NCI-H460 (cell line): Measurements from ENCODE around the gene MTREX. TPM values are rescaled to one million over a fixed set of nuclear protein-coding genes. Genes with fewer than 3 reads are reported as not detected.

Experiments
- DNase-seq: peaks from one replicate; pipeline ENCODE4 v3.0.0-alpha.2; 2016; ENCODE audit warnings: low read depth; ENCODE audit errors: extremely low read depth
- total RNA-seq: library from RNA; depleted of rRNA; stranded (reverse); fragments of >200 nt; shearing (Covaris generic); gene quantifications from 2 replicates; pipeline ENCODE4 v1.2.3, GENCODE V29; 2014; rRNA removed

The MTREX gene
- total RNA-seq, 1 experiment from 2014 or later = 107 TPM

- no peak for DNase-seq
Observed at GRCh38 chr5:55456216-55456895, 148.6 kb downstream of the MTREX start.

GRCh38 chr5:55459572-55459971 is 151.8 kb downstream of the MTREX start:
- DNase-seq = no peak

- no peak for DNase-seq
Observed at GRCh38 chr5:55463613-55464012, 155.8 kb downstream of the MTREX start.

- DNase-seq = no peak
Observed at GRCh38 chr5:55467862-55468551, 160.2 kb downstream of the MTREX start.

GRCh38 chr5:55469839-55470238 is 162.1 kb downstream of the MTREX start:
- DNase-seq = no peak

- DNase-seq = no peak
Observed at GRCh38 chr5:55470282-55470681, 162.5 kb downstream of the MTREX start.

- DNase-seq = no peak
Observed at GRCh38 chr5:55471468-55471867, 163.7 kb downstream of the MTREX start.

GRCh38 chr5:55472642-55473041 is 164.9 kb downstream of the MTREX start:
- no peak for DNase-seq

Other genes starting within 250 kb of the MTREX start
- not detected in 2 replicates for gene GZMA, start 205.3 kb upstream of the MTREX start, total RNA-seq
- 61.1 and 65.0 TPM in 2 replicates for gene GPX8, start 147.8 kb upstream of the MTREX start, total RNA-seq
- gene CDC20B, start 134.8 kb upstream of the MTREX start, total RNA-seq = not detected in 2 replicates
- 3.1 and 3.6 TPM in 2 replicates for gene MCIDAS, start 80.7 kb upstream of the MTREX start, total RNA-seq
- gene CCNO, start 74.4 kb upstream of the MTREX start, total RNA-seq = 8.0 and 8.5 TPM in 2 replicates
- gene DHX29, start 295 bp upstream of the MTREX start, total RNA-seq = 30.7 and 35.8 TPM in 2 replicates
- 27.5 and 28.3 TPM in 2 replicates for gene PLPP1, start 227.0 kb downstream of the MTREX start, total RNA-seq